DND-41 (cell line): ENCODE measurements around the gene SUN1.

Experiments used
- CTCF ChIP-seq: IDR thresholded peaks from 2 replicates; pipeline ENCODE4 v1.5.1; 2012; ENCODE audit warnings: borderline replicate concordance, low read length, moderate library complexity, mild to moderate bottlenecking; ENCODE audit not compliant: poor library complexity, severe bottlenecking; ENCODE audit errors: extremely low read depth
- EZH2 ChIP-seq: IDR thresholded peaks from 3 replicates; pipeline ENCODE4 v1.6.1; 2012; ENCODE audit warnings: borderline replicate concordance, low read depth, mild to moderate bottlenecking, moderate library complexity, low read length, inconsistent platforms; ENCODE audit not compliant: severe bottlenecking

GRCh38 chr7:923108-924041 lies 91.1 kb downstream of the SUN1 start:
- TF ChIP-seq CTCF: no peak
- TF ChIP-seq EZH2: no peak
